HG03342 (cell line): ENCODE data around the gene TRIM15.
"Not testable (repeated sequence)": the region's sequence is repeated elsewhere in the genome, so short reads cannot be mapped to it uniquely, and the experiment has no call there.

ENCODE experiments used
- ATAC-seq: cut with Tn5 transposase; IDR thresholded peaks from one replicate; pipeline ENCODE4 v1.9.1; 2021; ENCODE audit warnings: mild to moderate bottlenecking, moderate library complexity; ENCODE audit not compliant: unreplicated experiment

Gene TRIM15

DNA sequence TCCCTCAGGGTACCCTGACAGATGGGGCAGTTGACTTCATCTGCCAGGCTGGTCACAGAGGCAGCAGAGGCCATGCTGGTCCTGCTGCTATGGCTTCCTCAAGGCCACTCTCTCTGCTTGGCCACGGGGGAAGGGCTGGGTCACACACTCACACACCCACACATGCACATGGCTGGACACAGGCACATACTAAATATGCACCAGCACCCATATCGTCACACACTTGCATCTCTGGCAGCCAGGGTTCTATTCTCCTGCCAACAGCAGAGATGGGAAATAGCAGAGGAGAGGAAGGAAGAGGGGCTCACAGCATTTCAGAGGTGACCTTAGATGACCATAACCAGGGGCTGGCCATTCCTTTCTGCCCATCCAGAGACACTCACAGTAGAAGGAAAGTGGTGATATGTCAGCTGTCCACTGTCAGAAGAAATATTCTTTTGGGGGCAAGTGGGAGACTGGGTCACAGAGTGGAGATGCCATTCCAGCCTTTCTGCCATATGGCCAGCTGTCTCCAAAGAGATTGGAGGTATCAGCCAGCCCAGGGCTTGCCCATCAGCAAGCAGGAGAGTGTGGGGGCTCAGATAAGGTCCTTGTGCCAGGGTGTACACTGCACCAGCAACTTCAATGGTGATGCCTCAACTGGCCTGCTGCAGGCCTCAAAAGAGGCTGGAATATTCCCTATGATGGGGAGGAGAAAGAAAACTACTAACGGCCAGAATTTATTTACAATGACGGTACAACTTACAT, 2.4 kb upstream of the TRIM15 start, which contains the start of gene TRIM10:
Gene TRIM10 (minus strand): TSS at position 427 of the 747 bp plus-strand sequence. CDS start 353 bp downstream, at position 74.
- ATAC-seq: no peak

DNA sequence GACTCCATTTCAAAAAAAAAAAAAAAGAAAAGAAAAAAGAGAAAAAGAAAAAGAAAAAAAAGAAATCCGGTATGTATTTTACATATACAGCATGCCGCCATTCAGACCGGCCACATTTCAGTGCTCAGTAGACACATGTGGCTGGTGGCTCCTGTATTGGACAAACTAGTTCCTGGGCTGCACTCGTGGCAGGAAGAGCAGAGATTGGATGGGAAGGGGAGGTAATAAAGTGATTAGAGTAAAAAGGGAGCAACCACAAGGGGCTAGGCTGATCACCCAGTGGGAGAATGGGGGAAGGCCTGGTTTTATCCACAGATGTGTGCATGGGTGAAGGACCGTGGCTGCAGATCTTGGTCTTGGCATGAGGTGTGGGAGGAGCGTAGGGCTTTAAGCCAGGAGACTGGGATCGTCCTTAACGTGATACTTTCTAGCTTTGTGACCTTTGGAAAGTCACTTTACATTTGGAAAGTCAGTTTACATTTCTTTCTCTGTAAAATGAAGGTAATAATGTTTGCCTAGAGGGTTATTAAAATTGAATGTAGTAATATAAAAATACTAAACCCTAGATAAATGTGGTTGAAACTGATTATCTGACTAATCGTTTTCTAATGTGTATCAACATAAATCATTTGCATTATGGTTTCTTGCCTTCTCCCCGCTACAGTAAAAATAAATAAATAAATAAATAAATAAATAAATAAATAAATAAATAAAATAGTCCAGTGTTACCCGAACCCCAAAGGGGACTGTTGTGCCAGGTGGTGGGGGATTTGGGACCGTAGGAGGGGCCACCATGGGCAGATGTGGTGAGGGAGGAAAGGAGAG, 869 bp upstream of the TRIM15 start:
- ATAC-seq: no peak

DNA sequence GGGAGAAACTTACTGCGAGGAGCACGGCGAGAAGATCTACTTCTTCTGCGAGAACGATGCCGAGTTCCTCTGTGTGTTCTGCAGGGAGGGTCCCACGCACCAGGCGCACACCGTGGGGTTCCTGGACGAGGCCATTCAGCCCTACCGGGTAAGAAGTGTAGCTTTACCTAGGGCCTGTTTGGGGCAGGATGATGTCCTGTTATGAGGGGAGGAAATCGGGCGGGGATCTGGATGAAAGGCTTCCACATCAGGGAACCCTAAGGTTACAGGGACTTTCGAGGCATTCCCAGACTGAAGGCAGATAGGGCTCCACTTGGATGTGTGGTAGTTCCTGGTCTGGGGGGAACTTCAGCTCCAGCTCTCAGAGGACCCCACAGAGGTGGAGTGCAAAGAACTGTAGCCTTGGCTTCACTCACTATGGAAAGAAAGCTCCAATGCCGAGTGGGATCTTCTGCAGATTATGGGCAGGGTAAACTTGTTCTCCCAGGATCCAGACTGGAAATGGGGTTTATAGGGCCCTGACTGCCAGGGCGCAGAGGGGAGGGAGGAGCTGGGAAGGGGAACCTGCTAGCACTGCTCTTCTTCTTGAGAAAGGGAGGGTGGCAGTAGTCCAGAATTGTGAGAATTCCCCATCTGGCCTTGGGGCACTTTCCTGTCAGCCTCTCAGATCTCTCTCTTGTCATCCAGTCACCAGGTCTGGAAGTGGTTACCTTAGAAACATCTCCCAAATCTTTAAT, 740 bp downstream of the TRIM15 start:
- ATAC-seq: no peak

GRCh38 chr6:30164714-30165113, 1.4 kb downstream of the TRIM15 start:
- ATAC-seq: no peak

GRCh38 chr6:30165238-30165637, 1.9 kb downstream of the TRIM15 start:
- ATAC-seq: not testable (repeated sequence)

DNA sequence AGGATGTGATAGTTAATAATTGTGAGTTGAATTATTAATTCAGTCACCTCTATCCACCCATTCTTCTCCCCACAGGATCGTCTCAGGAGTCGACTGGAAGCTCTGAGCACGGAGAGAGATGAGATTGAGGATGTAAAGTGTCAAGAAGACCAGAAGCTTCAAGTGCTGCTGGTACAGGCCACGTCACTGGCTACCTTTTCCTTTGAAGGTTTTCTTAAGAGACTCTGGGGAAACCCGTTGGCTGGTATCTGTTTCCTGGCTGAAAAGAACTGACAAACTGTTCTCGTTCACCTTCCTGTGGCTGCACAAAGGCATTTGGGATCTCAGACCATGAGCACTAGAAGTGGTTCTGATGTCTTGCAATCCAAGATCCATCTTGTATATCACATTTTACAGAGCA, 3.8 kb downstream of the TRIM15 start:
- no peak for ATAC-seq

DNA sequence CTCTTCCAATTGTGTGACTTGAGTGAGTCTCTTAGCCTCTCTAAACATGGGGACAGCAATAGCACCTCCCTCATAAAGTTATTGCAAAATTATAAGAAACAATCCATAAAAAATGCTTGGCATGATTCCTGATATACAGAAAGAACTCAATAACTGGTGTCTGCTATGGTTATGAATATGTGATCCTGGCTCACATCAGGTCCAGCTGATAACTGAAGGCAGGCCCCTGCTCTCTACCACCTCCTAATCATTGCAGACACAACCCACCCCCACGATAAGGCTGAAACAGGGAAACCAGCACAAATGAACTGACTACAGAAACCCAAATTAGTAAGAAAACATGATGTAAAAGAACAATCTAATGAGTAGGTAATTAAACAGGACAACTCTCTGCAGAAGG, 5.4 kb downstream of the TRIM15 start:
- ATAC-seq: no peak

DNA sequence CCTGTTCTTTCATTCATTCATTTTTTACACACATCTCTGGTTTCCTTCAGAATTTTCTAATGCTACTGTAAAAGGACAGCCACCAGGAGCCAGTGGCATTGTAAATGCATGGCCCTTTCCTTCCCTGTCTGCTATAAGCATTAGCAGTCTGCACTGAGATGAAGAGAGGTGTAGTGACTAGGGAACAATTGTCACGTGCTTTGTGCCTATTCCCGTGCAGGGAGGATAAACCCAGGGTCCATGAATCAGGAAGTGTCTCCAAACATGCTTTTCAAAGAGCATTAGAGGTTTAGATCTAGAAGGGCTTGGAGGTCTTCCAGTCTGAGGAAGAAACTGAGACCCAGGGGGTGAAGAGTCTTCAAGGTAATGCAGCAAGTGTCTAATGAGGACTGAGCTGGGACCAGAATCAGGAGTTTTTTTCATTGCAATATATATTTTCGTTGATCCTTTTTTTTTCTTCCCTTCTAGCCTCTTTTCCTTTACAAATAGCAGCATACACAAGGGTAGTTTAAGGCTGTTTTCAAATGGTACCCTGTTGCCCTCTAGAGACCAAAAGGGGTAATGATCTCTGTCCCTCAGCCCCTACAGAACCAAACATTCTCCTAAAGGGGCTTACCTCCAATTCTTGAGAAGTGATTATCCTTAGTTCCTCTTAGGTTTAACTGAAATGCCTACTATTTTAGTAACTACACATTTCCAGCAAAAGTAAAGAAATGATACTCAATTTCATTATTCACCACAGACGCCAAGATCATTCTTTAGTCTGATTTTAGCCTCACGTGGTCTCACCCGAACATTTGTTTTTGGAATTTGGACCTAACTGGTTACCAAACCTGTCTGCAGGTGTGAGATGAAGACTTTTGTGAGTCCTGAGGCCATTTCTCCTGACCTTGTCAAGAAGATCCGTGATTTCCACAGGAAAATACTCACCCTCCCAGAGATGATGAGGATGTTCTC, 6.6 kb downstream of the TRIM15 start:
- no peak for ATAC-seq

GRCh38 chr6:30171677-30172471, 8.5 kb downstream of the TRIM15 start:
- no peak for ATAC-seq

DNA sequence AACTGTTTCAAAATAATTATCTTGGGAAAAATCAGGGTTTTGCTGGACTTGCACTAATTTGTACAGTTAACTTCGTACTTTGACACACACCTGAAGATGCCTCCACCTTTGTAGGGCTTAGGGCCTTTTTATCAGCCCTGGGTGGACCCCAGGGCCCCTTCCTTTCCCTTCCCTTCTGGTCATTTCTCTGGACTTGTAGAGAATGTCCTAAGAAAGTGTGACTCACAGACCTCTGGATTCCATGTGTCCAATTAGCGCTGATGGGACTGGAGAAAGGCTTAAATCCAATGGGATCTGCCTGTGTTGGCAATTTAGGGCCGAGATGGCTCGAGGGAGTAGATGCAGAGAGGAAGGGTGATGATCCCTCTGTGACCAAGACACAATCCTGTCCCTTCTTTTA, 9.3 kb downstream of the TRIM15 start:
- ATAC-seq: no peak

DNA sequence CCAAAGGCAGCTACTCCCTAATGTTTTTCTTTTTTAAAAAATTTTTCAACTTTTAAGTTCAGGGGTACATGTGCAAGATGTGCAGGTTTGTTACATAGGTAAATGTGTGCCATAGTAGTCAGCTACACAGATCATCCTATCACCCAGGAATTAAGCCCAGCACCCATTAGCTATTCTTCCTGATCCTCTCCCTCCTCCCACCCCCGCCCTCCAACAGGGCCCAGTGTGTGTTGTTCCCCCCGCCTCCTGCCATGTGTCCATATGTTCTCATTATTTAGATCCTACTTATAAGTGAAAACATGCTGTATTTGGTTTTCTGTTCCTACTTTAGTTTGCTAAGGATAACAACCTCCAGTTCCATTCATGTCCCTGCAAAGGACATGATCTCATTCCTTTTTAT, 12.4 kb downstream of the TRIM15 start:
- ATAC-seq: no peak

DNA sequence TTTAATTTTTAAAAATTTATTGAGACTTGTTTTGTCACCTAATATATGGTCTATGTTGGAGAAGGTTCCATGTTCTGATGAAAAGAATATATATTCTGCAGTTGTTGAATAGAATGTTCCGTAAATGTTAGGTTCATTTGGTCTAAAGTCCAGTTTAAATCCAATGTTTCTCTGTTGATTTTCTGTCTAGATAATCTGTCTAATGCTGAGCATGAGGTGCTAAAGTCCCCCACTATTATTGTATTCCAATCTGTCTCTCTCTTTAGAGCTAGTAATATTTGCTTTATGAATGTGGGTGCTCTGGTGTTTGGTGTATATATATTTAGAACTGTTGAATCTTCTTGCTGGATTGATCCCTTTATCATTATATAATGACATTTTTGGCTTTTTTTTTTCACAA, 15.5 kb downstream of the TRIM15 start:
- ATAC-seq: no peak

DNA sequence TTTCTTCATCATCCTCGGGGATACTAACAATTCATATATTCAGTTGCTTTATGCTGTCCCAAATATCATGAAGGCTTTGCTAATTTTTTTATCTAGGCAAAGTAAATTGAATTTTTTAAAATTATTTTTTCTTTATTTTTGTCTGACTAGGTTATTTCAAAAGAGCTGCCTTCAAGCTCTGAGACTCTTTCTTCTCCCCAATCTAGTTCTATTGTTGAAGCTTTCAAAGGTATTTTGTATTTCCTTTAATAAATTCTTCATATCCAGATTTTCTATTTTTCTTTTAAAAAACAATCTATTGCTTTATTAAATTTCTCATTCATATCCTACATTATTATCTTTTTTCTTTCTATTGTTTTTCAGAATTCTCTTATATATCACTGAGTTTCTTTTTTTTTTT, 16.8 kb downstream of the TRIM15 start:
- ATAC-seq: no peak

- no peak for ATAC-seq
Measured at GRCh38 chr6:30184417-30185031, 21.2 kb downstream of the TRIM15 start.

DNA sequence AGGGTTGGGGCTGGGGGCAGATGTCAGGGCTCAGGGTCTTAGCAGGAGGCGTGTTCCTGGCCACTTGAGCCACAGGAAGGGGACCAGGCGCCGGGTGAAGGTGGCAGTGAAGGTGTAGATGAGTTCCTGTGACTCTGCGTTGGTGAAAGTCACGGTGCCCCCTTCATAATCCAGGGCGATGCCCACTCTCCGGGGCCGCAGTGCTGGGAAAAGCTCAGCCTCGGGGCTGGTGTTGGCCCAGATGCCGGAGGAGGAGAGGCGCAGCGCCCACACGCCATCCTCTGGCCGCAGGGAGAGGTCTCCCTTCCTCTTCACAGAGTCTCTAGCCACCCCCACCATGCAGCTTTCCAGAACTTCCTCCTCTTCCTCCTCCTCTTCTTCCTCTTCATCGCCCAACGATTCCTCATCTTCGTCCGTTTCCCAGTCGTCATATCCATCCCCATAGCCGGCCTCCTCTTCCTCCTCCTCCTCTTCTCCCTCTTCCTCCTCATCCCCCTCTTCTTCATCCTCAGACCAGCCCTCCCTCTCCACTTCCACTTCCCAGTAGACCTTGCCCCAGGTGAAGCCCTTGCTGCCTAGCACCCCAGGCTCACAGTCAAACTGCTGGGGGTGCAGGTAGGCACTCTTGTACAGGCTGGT, 22.6 kb downstream of the TRIM15 start:
- ATAC-seq: no peak

DNA sequence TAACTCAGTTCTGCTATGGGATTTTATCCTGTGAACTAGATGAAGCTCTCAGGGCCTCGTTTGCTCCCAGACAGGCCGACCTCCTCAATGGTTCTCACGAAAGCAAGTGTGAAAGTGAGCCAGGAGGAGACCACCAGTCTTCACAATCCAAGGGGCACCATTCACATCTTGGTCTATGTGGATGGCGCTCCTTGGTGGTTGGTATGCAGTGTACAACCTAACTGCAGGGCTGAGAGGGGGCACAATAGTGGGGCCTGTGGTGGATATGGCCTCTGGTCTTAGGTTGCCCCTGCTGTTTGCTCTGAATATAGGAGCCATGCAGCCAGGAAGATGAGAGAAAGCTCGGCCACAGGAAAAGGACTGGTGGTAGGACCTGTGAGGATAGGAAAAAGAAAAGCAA, 25.2 kb downstream of the TRIM15 start:
- no peak for ATAC-seq

- no peak for ATAC-seq
Measured at GRCh38 chr6:30192076-30192475, 28.7 kb downstream of the TRIM15 start.

GRCh38 chr6:30194797-30195690, 31.7 kb downstream of the TRIM15 start:
- no peak for ATAC-seq
